GM12892 (cell line): ENCODE results near the gene TTC21A.

ENCODE experiments used
- POLR2A ChIP-seq: IDR thresholded peaks from 2 replicates; pipeline ENCODE4 v1.6.1; 2011; ENCODE audit warnings: low read depth, low read length, control low read depth
- POLR2AphosphoS5 ChIP-seq: IDR thresholded peaks from 2 replicates; pipeline ENCODE4 v1.6.1; 2011; ENCODE audit warnings: low read depth, low read length, control low read depth
- TAF1 ChIP-seq: IDR thresholded peaks from 2 replicates; pipeline ENCODE4 v1.6.1; 2011; ENCODE audit warnings: low read depth, mild to moderate bottlenecking, control low read depth, low read length, borderline replicate concordance

GRCh38 chr3:39112113-39112512, 4.6 kb downstream of the TTC21A start:
- TF ChIP-seq POLR2A (no peak), POLR2AphosphoS5 (no peak), TAF1 (no peak)
